ENCODE measurements around the gene TBR1. TPM values are rescaled to one million over a fixed set of nuclear protein-coding genes. Genes with fewer than 3 reads are reported as not detected.

Gene TBR1
- total and polyA plus RNA-seq, 2 of the 4 experiments (the other 2 are of a cell fraction), result not detected

GRCh38 chr2:161371869-161372268, 44.2 kb upstream of the TBR1 start:
- no peak overlapping the region for H2BK5ac ChIP-seq (ENCODE audit: low read depth, low read length, poor library complexity, severe bottlenecking)
- no peak overlapping the region for H2BK120ac ChIP-seq (ENCODE audit: low read depth, low read length)
- no peaks in the 10 kb centered on the region; the same call in 1 of the 2 replicates for H4K20me1 ChIP-seq (ENCODE audit: insufficient read depth, low read length)
- no TSS peak for BruUV-seq (replicated peaks)
- H3K9ac ChIP-seq (ENCODE audit: low read depth, low read length), result no peak overlapping the region
- CTCF ChIA-PET, result no interaction called here
- no peaks in the 10 kb centered on the region; the same call in 1 of the 2 replicates for H3K9me1 ChIP-seq (ENCODE audit: insufficient read depth, low read length)
- H2AK9ac ChIP-seq (replicated peaks; ENCODE audit: low read depth, low read length, poor library complexity), result no peak overlapping the region
- no peak overlapping the region for H2BK15ac ChIP-seq (ENCODE audit: low read depth, low read length)
- ATAC-seq (ENCODE audit: low read depth) (no peak), DNase-seq (no peak)
- no peak overlapping the region for H4K91ac ChIP-seq (ENCODE audit: insufficient read depth, low read depth, low read length)
- H3K36me3 ChIP-seq (ENCODE audit: control insufficient read depth, insufficient read depth, low read length), result peaks cover 2% of the 10 kb centered on the region
- H3K27ac ChIP-seq (ENCODE audit: insufficient read depth, low read length), result no peak overlapping the region
- H3K23ac ChIP-seq (ENCODE audit: low read depth, low read length), result no peak overlapping the region
- H3K14ac ChIP-seq (replicated peaks; ENCODE audit: low read depth, low read length), result no peak overlapping the region
- H3K4me2 ChIP-seq (ENCODE audit: low read depth, low read length), result no peak overlapping the region
- H3K4me3 ChIP-seq (ENCODE audit: insufficient read depth, low read depth, low read length), result no peak overlapping the region
- peaks cover 5 to 23% of the 10 kb centered on the region in 2 experiments; a peak in 3 of 4 replicates for H3K79me1 ChIP-seq (ENCODE audit: low read depth in 1 of 2, low read length in 2 of 2)
- no peak overlapping the region for H3K18ac ChIP-seq (ENCODE audit: low read depth, low read length)
- WGBS, 2 experiments (ENCODE audit: extremely low coverage in 2 of 2, insufficient read length in 1 of 2), result no CpG with 5 or more reads among the region's 1 CpG
- H3K9me3 ChIP-seq (ENCODE audit: control insufficient read depth, insufficient read depth, low read length), result no peaks in the 10 kb centered on the region
- TF ChIP-seq CHD1 (IDR thresholded peaks at IDR 0.05; ENCODE audit: low read depth, low read length) (no peak), RCOR1 (IDR thresholded peaks at IDR 0.05; ENCODE audit: insufficient replicate concordance, low read length) (no peak), FOS (IDR thresholded peaks at IDR 0.05; ENCODE audit: low read depth, low read length) (no peak), RFX5 (IDR thresholded peaks at IDR 0.05; ENCODE audit: low read depth, low read length) (no peak), SMC3 (IDR thresholded peaks at IDR 0.05; ENCODE audit: low read depth, low read length) (no peak), BHLHE40 (IDR thresholded peaks at IDR 0.05; ENCODE audit: low read depth, low read length) (no peak), MXI1 (IDR thresholded peaks at IDR 0.05; ENCODE audit: borderline replicate concordance, low read depth, low read length) (no peak), NFE2L2 (IDR thresholded peaks at IDR 0.05; ENCODE audit: low read depth, low read length) (no peak), ELK1 (IDR thresholded peaks at IDR 0.05; ENCODE audit: borderline replicate concordance, low read depth, low read length) (no peak), CEBPB (IDR thresholded peaks at IDR 0.05; ENCODE audit: low read depth, low read length) (no peak)
- H3K27me3 ChIP-seq (ENCODE audit: control insufficient read depth, insufficient read depth, low read length), result no peaks in the 10 kb centered on the region
- POLR2A ChIA-PET (ENCODE audit: unreplicated experiment), result no interaction called here
- H4K8ac ChIP-seq (ENCODE audit: low read depth in 2 of 2, low read length in 2 of 2), result no peak overlapping the region
- no peak overlapping the region for H2AFZ ChIP-seq (replicated peaks; ENCODE audit: low read length, poor library complexity)
- H2AK5ac ChIP-seq (ENCODE audit: low read depth, low read length), result no peak overlapping the region
- dilution Hi-C loops (cut with HindIII; ENCODE audit: low sequenced_read_pairs, unreplicated experiment) (no loop called here), in situ Hi-C loops (cut with MboI; ENCODE audit: low sequenced_read_pairs) (no loop called here), intact Hi-C loops (cut with micrococcal nuclease) (no loop called here)
- H3K56ac ChIP-seq (ENCODE audit: extremely low read depth, insufficient read depth, low read length), result no peak overlapping the region
- no peak overlapping the region for H3K4ac ChIP-seq (ENCODE audit: low read depth, low read length)
- H2BK20ac ChIP-seq (ENCODE audit: low read depth, low read length), result no peak overlapping the region
- H3K4me1 ChIP-seq (ENCODE audit: control insufficient read depth, insufficient read depth, low read length), result no peaks in the 10 kb centered on the region
- H4K5ac ChIP-seq (ENCODE audit: low read depth, low read length), result no peak overlapping the region
